ENCODE measurements around the gene ZZZ3. TPM values are rescaled to one million over a fixed set of nuclear protein-coding genes. Genes with fewer than 3 reads are reported as not detected.

The ZZZ3 gene
- total RNA-seq, 1 experiment from 2014 or later: 51.1 TPM

- peaks cover 17 to 28% of the 10 kb centered on the region in 2 experiments for H3K4me1 Mint-ChIP-seq
- no peak for TF ChIP-seq CTCF (conservative IDR thresholded peaks at IDR 0.05)
- Histone ChIP-seq H4K5ac (ENCODE audit: insufficient read length, low read depth, low read length) (no peak overlapping the region), H4K20me1 (ENCODE audit: control insufficient read depth, insufficient read depth, insufficient read length) (no peaks in the 10 kb centered on the region), H3K56ac (ENCODE audit: insufficient read length, low read depth, low read length) (no peak overlapping the region), H3K9ac (ENCODE audit: extremely low read depth, insufficient read length, low read length) (no peak overlapping the region), H3K79me2 (ENCODE audit: insufficient read depth, low read length) (peaks cover 14% of the 10 kb centered on the region; the same call in 1 of the 2 replicates), H2AFZ (ENCODE audit: low read length) (no peak overlapping the region), H2BK5ac (ENCODE audit: insufficient read length, low read length) (no peak overlapping the region), H3K27ac (ENCODE audit: insufficient read length, low read depth, low read length) (no peak overlapping the region), H2BK20ac (ENCODE audit: low read depth, low read length, poor library complexity, severe bottlenecking) (no peak overlapping the region), H3K14ac (ENCODE audit: insufficient read depth, low read length) (no peak overlapping the region), H3K18ac (ENCODE audit: insufficient read length, low read depth, low read length) (no peak overlapping the region), H3K4me2 (ENCODE audit: insufficient read depth, insufficient read length, low read length) (no peak overlapping the region), H3K23ac (ENCODE audit: insufficient read length, low read depth, low read length) (no peak overlapping the region), H3K4me1 (ENCODE audit: insufficient read depth, low read length) (no peaks in the 10 kb centered on the region; the same call in 1 of the 2 replicates), H4K91ac (ENCODE audit: insufficient read length, low read depth, low read length) (no peak overlapping the region), H3K9me3 (ENCODE audit: control insufficient read depth, low read depth, low read length) (no peaks in the 10 kb centered on the region), H3T11ph (ENCODE audit: low read length) (no peak overlapping the region), H3K79me1 (ENCODE audit: insufficient read depth, low read depth, low read length, poor library complexity, severe bottlenecking) (peaks cover 10% of the 10 kb centered on the region), H3K4ac (ENCODE audit: low read depth, low read length) (no peak overlapping the region), H2BK120ac (ENCODE audit: low read depth, low read length, poor library complexity, severe bottlenecking) (no peak overlapping the region), H2AK5ac (ENCODE audit: insufficient read length, low read length) (no peak overlapping the region), H2BK12ac (ENCODE audit: insufficient read length, low read depth, low read length) (no peak overlapping the region), H4K8ac (replicated peaks; ENCODE audit: insufficient read length, low read depth, low read length) (no peak overlapping the region), H3K27me3 (ENCODE audit: insufficient read depth, low read length) (no peaks in the 10 kb centered on the region), H2BK15ac (ENCODE audit: low read depth, low read length) (no peak overlapping the region), H3K23me2 (ENCODE audit: insufficient read length, low read depth, low read length, poor library complexity, severe bottlenecking) (no peaks in the 10 kb centered on the region)
- no peak overlapping the region for H3K4me3 Mint-ChIP-seq
- no CpG with 5 or more reads among the region's 1 CpG for WGBS (ENCODE audit: extremely low coverage, insufficient read length, low lambda C conversion rate)
- peak overlapping the region in 1 of 3 experiments; percentile 62; a peak in 1 of 7 replicates for H3K27ac Mint-ChIP-seq
- DNase-seq: no peak
- H3K36me3 Mint-ChIP-seq (ENCODE audit: insufficient read depth in 1 of 3, low read depth in 3 of 3): peaks cover 0 to 4% (median 3%) of the 10 kb centered on the region in 3 experiments; a peak in 2 of 7 replicates
- H3K9me3 Mint-ChIP-seq: no peaks in the 10 kb centered on the region
- no peaks in the 10 kb centered on the region for H3K27me3 Mint-ChIP-seq (ENCODE audit: low read depth)
Observed at GRCh38 chr1:77673716-77674355, 8.6 kb downstream of the ZZZ3 start.

All from H9 (cell line).